NCI-H1092 treated with DMSO at 0.1 percent for 48 hours (cell line): Measurements from ENCODE around the gene EVA1A.

Experiments
- DNase-seq: peaks from one replicate; lab custom pipeline; 2025; lab: John Stamatoyannopoulos, UW

Gene EVA1A, protein sequence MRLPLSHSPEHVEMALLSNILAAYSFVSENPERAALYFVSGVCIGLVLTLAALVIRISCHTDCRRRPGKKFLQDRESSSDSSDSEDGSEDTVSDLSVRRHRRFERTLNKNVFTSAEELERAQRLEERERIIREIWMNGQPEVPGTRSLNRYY

GRCh38 chr2:75560768-75561565, at the start of gene EVA1A:
Gene EVA1A (minus strand): TSS chr2:75560939. CDS start chr2:75518140, 42,799 bp downstream.
- peak; percentile 13 for DNase-seq

- DNase-seq = no peak
Measured at GRCh38 chr2:75609937-75610508, 49.3 kb upstream of the EVA1A start.

DNA sequence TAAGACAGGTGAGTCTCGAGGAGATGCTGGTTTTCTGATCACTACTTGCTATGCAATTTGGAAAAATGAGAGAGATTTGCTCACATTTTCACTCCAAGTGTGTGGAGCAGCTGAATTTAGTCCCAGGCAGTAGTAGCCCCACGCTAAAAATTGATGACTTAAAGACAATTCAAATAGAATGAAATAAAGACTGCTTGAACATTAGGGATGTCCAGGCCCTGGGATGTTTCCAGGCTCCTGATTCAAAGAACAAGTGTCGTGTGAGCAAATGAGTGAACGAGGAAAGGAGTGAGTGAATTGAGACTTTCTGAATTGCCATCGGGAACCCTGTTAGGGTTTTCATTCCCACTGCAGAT, 48.6 kb upstream of the EVA1A start:
- no peak for DNase-seq

- peak; percentile 41 for DNase-seq
Measured at GRCh38 chr2:75608684-75609333, 48.1 kb upstream of the EVA1A start.

DNA sequence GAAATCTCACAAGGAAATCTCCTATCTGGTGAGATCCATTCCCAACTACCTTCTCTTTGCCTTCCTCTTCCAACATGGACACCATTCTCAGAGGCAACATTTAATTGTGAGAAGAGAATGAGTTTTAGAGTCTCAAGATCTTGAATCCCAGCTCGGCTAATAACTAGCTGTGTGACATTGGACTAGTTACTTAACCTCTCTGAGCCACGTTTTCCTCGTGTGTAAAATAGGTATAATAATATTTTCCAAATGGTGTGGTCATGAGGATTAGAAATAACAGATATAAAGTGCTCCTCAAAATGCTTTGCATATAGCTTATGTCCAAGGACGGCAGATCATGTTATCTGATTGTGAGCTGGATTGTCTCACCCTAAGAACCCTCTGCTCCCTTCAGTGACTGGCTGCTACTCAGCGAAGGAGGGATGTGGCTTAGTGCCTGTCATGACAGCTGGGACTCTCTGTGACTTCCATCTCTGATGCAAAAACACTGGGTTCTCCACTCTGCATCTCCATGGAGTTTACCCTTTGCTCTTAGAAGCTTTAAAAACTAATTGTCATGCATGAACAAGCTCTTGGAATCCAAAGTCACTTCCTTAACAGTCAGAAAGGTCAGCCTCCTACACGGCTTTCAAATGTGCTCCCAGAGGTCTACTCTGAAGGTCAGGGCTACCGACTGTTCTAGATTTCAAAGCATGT, 47.4 kb upstream of the EVA1A start:
- peak; percentile 1 for DNase-seq

- no peak for DNase-seq
Measured at GRCh38 chr2:75607400-75607798, 46.7 kb upstream of the EVA1A start.

DNA sequence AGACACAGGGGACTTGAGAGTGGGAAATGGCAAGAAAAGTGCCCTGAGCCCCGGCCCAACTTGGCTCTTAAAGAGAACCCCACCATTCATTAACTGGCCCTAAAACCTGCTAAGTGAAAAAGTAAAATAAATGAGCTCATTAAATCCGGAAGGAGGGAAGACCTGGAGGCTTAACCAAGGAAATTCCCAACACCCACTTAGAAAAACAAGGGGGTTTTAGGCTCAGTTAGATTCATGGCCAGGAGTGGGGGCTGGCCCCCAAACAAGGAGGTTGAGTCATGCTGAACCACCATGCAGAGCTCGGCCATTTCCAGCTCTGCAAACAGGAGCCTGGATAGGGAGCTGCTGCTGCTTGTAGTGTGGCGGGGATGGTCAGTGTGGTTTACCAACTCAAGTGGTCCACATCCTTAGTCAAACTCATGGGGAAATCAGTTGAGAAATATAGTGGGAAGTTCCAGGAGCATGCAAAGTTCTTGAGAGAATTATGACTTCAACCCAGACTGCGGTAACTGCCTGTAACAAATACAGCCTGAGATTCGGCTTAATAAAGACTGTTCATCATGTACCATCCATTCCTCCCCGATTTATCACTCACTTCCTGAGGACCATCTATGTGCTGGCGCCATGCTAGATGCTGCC, 46.1 kb upstream of the EVA1A start:
- DNase-seq = no peak

GRCh38 chr2:75605770-75606529, 45.2 kb upstream of the EVA1A start:
- peak; percentile 9 for DNase-seq

DNA sequence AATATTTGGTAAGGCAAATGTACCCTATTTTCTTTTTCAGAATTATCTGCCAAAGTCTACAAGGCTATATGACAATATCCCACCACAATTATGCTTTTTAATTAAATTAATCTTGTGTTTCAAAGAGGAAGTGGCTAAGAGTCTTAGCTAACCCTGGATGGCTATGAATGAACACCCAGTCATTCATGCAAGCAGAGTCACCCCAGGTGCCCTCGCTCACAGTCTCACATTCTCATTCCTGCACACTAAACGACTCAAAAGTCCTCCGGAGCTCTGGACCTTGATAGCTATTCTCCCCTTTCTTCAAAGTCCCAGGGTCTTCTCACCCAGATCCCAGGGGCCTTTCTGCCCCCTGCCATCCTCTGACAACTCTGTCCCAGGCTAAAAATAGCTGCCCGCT, 43.7 kb upstream of the EVA1A start:
- no peak for DNase-seq

GRCh38 chr2:75603477-75603876, 42.7 kb upstream of the EVA1A start:
- DNase-seq = no peak

DNA sequence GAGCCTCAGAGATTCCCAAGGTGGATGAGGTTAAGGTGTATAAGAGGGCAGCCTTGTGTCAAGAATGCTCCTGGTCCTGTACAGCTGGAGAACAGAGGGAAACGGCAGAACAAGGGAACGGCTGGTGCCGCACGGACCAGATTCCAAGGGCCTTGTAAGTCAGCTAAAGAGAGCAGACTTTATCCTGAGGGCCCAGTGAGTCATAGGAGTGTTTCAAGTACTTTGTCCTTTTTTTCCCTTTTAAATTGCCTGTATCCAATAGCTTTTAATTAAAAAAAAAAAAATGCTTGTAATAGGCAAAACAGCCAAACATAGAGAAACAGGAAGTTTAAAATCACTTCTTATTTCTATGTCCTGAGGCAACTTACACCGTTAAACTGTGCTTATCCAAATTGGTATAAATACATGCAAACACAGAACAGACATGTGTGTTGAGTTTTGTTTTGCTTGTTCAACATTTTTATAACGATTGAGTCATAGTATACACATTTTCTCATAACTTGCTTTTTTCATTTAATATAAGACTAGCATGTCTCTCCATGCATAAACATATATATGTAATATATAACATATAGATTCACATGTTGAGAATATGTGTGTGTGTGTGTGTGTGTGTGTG, 42.1 kb upstream of the EVA1A start:
- DNase-seq = no peak

- no peak for DNase-seq
Measured at GRCh38 chr2:75600461-75601011, 39.8 kb upstream of the EVA1A start.

DNA sequence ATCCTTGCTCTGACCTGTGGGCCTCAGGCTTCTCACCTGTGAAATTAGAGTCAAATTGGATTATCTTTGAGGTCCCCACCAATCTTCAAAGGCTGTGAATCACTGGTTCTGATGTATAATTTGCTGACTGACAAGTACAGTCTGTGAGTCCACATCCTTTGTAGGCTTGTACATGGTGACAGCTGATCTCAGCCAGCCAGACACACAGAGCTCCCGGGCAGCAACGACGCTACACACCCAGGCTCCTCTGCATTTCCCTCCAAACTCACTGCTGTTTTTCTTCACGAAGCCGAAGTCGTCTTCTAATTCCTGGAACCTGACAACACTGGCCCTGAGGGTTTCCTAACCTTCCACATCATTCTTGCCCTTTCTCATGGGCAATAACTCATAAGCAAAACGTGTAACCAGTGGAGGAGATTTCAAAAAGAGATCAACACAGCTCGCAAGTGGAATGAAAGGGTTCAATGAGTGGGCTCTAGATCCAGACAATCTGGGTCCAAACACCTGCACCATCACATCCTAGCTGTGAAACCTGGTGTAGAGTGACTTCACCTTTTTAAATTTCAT, 37.9 kb upstream of the EVA1A start:
- DNase-seq = no peak

DNA sequence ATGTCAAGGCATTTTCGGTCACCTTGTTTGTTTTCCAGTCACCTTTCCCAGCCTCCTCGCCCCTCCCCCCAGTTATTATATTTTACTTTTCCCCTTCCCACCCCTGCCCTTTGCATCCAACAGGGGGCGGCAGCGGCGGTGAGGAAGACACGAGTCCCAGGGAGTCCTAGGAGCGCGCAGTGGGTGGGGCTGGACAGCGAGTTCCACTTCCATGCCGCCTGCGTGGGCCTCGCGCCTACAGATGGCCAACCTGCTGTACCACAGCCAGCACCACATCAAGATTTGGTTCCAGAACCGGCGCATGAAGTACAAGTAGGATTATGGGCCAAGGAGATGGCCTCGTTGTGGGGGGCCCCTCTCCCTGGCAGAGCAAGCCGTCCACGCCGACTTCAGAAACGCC, 37.2 kb upstream of the EVA1A start:
- no peak for DNase-seq

GRCh38 chr2:75596784-75597183, 36.0 kb upstream of the EVA1A start:
- DNase-seq = no peak

DNA sequence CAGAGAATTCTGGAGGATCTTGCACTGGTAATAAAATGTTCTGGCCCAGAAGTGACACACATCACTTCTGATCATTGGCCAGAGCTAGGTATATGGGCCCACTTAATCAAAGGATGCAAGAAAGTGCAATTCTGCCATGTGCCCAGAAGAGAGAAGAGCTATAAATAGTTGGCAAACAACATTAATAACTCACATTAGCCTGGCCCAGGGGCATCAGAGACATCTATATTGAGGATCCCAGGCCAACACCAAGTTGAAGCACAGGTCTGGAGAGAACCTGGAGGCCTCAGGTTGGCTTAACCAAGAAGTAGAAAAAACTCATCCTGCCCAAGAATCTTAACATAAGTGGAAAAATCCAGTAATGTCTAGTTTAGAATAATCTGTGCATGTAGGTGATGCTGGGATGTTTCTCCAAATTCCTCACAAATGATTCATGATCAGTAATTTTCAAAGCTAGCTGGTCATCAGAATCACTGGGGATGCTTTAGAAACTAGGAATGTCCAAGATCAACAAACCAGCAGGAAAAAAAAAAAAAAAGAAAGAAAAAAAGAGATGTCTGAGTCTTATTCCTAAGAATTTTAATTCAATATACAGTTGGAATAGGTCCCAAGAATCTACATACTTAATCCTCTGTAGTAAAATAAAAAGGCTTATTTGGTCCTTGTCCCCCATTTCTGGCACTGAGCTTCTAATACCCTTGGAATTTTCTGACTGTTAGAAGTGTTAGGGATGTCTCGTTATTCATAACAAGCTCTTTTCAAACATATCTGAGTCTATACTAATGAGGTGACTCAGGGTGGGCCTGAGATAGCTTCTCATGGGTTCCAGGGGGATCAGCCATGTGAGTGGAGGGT, 35.0 kb upstream of the EVA1A start:
- no peak for DNase-seq

- DNase-seq = no peak
Measured at GRCh38 chr2:75594596-75594995, 33.9 kb upstream of the EVA1A start.

DNA sequence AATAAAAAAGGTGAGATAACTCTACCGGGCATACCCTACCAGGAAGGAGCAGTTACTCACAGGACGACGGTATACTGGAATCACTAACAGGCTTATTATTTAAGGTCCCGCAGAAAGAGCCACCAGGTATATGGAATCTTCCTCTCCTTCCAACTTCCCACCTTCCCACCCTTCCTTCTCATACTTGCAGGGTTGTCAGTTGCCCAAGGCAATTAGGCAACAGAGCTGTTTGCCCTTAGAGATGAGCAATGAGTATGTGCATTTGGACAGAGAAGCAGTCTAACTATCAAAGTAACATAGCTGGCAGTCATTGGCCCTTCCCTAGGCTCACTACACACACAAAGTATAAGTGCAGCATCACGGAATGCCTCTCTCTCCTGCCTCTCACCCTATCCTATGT, 32.1 kb upstream of the EVA1A start:
- DNase-seq = no peak

- DNase-seq = no peak
Measured at GRCh38 chr2:75592030-75592429, 31.3 kb upstream of the EVA1A start.
